ENCODE data around the gene ZNF420.

Gene ZNF420

DNA sequence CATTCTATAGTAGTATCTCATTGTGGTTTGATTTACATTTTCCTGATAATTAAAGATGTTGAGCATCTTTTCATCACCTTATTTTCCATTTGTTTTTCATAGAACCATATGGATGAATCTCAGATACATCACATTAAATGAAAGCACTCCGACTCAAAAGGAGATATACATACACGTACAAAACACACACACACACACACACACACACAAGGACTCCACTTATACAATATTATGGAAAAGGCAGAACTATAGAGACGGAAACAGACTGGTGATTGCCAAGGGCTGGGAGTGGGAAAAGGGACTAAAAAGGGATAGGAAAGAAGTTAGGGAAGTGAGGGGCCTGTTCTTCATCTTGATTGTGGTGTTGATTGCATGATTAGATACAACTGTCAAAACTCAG, 70.0 kb downstream of the ZNF420 start:
- no peak for DNase-seq (ENCODE audit: low read depth)

DNA sequence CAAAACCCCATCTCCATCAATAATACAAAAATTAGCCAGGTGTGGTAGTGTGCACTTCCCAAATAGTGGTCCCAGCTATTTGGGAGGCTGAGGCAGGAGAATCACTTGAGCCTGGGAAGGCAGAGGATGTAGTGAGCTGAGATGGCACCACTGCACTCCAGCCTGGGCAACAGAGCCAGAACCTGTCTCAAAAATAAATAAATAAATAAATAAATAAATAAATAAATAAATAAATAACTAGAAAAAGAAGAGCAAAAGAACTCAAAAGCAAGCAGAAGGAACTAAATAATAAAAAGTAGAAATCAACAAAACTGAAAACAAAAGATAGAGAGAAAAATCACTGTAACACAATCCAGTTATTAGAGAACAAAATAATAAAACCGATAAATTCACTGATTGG, 81.9 kb downstream of the ZNF420 start:
- DNase-seq (ENCODE audit: low read depth): no peak

DNA sequence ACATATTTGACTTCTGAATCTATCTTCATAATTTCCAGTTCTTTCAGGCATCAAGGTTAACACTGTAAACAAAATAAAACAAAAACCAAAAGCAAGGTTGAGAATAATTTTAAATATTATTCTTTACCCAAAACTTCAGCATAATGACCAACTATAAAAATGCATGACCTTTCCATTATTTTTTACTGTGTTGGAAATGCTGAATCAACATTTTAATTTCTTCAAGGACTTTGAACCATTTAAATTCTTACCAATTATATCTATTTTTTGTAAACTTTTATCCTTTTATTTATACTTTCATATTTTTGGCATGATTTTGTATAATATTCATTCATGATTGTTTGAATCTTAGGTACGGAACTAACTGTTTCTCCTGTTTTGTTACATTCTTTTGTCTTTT, 87.4 kb downstream of the ZNF420 start:
- DNase-seq (ENCODE audit: low read depth): no peak

DNA sequence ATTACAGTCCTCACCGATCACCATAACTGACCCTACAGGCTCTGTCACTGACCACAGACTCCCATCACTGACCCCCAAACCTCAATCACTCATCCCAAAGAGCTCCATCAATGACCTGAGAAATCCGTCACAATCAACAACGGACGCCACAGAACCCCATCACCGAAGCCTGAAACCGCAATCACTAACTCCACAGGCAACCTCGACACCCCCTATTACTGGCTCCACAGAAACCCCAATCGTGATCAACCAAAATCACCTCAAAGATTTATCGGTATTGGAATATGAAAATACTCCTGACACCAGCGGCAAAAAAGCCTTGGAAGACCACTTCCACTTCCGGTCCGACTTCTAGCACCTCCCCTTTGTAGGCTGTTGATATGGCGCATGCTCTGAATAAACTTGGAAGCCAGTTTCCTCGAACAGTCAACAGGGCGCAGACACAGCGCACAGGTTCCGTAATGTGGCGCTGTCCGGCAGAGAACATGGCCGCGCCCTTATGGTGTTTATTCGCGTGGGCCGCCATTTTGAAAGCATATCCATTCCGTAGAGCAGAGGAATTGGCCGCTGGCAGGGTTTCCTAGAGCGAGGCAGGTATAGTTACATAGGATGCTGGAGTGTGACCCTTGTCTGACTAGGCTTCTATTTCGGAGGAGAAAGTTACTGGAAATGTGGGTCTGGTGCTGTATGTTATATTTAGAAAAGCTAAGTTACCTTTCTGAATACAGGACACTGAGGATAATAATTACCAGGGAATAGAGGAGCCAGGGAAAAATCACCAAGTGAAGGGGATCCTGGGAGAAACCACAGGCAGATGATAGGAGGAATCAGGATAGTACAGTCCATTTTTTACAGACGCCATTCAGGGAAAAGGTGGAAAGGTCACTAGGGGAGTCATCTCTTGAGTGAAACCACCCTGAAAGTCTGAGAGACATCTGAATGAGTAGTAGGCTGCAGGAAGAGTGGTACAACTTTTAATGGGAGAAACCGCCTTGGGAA, 94.4 kb downstream of the ZNF420 start, which contains the start of gene ZNF585A:
Gene ZNF585A, minus strand, starts transcription at position 328 of the 999 bp plus-strand sequence. CDS start 2,785 bp downstream, outside the sequence.
- peak; percentile 82 for DNase-seq (ENCODE audit: low read depth)

Data from T follicular helper cell (primary cell).